AG04449 (cell line): ENCODE measurements around the gene THBS1.

Experiments
- CTCF ChIA-PET: fragments of 350-600 bp; formaldehyde crosslinking; extraction: SDS; loops from one replicate; lab custom pipeline; 2021; ENCODE audit warnings: antibody characterized with exemption; lab: Yijun Ruan, JAX
- POLR2A ChIA-PET: fragments of 400-600, 350-600 bp; formaldehyde crosslinking; extraction: SDS; loops from one replicate; lab custom pipeline; 2020; ENCODE audit warnings: antibody characterized with exemption, inconsistent platforms; lab: Yijun Ruan, JAX
- DNase-seq: peaks from one replicate; pipeline ENCODE4 v3.0.0-alpha.2; 2010; ENCODE audit warnings: low read depth, low spot score
- H3K4me3 ChIP-seq: 2 replicates; pipeline ENCODE4 v1.5.1; 2011; ENCODE audit warnings: low read depth, mild to moderate bottlenecking, control low read depth, low read length
- TF ChIP-seq, protein P1 (sequence below): IDR thresholded peaks from one replicate; pipeline ENCODE4 v1.5.1; 2011; ENCODE audit warnings: mild to moderate bottlenecking, moderate library complexity, low read length, control low read depth, inconsistent platforms; ENCODE audit not compliant: insufficient read depth; ENCODE audit errors: missing control alignments

Gene THBS1

DNA sequence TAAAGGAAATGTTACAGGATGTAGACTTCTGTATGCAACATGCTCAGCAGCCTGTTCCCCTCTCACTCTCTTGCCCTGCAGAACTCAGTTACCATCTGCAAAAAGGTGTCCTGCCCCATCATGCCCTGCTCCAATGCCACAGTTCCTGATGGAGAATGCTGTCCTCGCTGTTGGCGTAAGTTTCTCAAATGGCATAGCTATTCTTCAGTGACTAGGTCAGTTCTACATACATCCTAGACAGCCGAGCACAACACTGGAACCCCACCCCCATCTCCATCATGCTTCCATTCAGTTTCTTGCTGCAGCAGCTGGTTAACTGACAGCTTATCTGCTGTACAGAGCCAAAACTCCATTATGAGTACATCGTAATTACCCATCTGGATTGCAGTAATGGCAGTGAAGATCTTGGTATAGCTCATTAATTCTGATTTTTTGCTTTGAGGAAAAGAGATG lies 4.5 kb downstream of the THBS1 start:
- ChIA-PET POLR2A (interaction anchor here (0.6 to 3.7 kb wide), 18 partner anchors 13 to 705 kb away, joined by 3 to 25 read pairs (median 4); no protein-coding TSS in a partner anchor), CTCF (interaction anchor here (0.9 to 2.3 kb wide), 4 partner anchors 100 to 878 kb away, joined by 3 to 7 read pairs (median 4); no protein-coding TSS in a partner anchor)
- H3K4me3 ChIP-seq = peak overlapping the region; percentile 95
- DNase-seq = peak; percentile 28
- TF ChIP-seq, protein P1, sequence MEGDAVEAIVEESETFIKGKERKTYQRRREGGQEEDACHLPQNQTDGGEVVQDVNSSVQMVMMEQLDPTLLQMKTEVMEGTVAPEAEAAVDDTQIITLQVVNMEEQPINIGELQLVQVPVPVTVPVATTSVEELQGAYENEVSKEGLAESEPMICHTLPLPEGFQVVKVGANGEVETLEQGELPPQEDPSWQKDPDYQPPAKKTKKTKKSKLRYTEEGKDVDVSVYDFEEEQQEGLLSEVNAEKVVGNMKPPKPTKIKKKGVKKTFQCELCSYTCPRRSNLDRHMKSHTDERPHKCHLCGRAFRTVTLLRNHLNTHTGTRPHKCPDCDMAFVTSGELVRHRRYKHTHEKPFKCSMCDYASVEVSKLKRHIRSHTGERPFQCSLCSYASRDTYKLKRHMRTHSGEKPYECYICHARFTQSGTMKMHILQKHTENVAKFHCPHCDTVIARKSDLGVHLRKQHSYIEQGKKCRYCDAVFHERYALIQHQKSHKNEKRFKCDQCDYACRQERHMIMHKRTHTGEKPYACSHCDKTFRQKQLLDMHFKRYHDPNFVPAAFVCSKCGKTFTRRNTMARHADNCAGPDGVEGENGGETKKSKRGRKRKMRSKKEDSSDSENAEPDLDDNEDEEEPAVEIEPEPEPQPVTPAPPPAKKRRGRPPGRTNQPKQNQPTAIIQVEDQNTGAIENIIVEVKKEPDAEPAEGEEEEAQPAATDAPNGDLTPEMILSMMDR = no peak

DNA sequence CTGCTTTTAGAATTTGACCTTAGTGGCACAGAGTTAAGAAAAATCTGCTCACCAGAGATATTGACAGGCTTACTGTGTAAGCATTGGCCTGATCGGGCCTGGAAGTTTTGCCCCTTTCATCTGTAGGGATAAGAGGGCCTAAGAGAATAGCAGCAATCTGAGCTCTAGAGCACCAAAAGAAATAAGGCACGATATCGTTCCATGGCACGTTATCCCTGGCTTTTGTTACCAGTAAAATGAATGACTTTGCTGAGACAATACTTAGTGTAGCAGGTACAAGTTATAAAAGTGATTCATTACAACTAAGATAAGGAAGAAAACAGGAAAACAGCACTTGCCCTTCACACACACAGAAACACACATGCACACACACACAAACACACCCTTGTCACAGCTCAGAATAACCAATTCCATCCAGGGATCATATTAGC lies 5.0 kb downstream of the THBS1 start:
- CTCF ChIA-PET = interaction anchor here (0.9 to 2.3 kb wide), 4 partner anchors 100 to 878 kb away, joined by 3 to 7 read pairs (median 4); no protein-coding TSS in a partner anchor
- POLR2A ChIA-PET = interaction anchor here (0.6 to 3.7 kb wide), 22 partner anchors 9 to 705 kb away, joined by 3 to 25 read pairs (median 4); no protein-coding TSS in a partner anchor
- TF ChIP-seq, protein P1 = no peak
- DNase-seq = peak; percentile 19
- peak overlapping the region; percentile 95 for H3K4me3 ChIP-seq

DNA sequence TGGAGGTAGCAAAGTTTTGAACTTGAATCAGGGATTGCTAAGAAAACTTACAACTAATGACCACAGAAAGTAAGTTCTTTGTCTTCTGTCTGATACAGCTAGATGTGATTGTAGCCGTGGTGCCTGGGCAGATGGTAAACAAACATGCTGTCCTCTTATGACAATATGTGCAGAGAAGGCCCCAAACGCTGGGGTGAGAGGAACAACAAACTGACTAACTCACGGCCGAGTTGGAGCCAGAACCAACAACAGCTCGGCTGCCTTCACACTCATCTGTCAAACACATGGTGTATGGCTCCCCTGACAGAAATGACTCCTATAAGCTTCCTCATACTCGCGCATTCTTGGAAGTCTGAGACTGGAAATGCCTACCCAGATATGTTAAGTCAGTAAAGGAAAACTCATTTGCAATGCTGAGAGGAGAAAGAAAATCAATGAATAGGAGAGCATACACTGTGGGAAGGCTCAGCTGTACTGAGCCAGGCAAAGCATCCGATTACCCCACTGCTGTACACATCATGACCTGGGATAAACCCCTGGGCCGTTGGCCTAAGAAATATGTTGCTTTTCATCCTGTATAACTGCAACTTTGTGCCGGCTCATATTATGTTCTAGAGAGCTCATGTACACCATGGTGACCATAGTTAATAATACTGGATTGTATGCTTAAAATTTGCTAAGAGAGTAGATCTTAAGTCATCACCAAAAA lies 5.7 kb downstream of the THBS1 start:
- peak; percentile 63 for DNase-seq
- TF ChIP-seq, protein P1 = no peak
- CTCF ChIA-PET = interaction anchor here (0.5 to 2.3 kb wide), 5 partner anchors 99 to 879 kb away, joined by 3 to 7 read pairs (median 4); no protein-coding TSS in a partner anchor
- peak overlapping the region; percentile 95 for H3K4me3 ChIP-seq
- POLR2A ChIA-PET = interaction anchor here (0.7 to 3.7 kb wide), 27 partner anchors 8 to 872 kb away, joined by 3 to 25 read pairs (median 4); no protein-coding TSS in a partner anchor

GRCh38 chr15:39587096-39587721 lies 6.3 kb downstream of the THBS1 start:
- TF ChIP-seq, protein P1 = no peak
- POLR2A ChIA-PET = interaction anchor here (0.7 to 3.7 kb wide), 18 partner anchors 76 to 873 kb away, joined by 3 to 25 read pairs (median 3); no protein-coding TSS in a partner anchor
- CTCF ChIA-PET = interaction anchor here (0.5 to 2.3 kb wide), 3 partner anchors 99 to 219 kb away, joined by 3 to 7 read pairs (median 4); no protein-coding TSS in a partner anchor
- peak overlapping the region; percentile 95 for H3K4me3 ChIP-seq
- DNase-seq = peak; percentile 41

GRCh38 chr15:39587731-39588530 lies 7.1 kb downstream of the THBS1 start:
- peak overlapping the region; percentile 34 for H3K4me3 ChIP-seq
- ChIA-PET POLR2A (interaction anchor here (0.7 to 3.7 kb wide), 15 partner anchors 77 to 442 kb away, joined by 3 to 25 read pairs (median 3); no protein-coding TSS in a partner anchor), CTCF (interaction anchor here (0.9 kb wide), 1 partner anchor 98 kb away, joined by 4 read pairs; no protein-coding TSS in a partner anchor)
- DNase-seq = peak; percentile 28
- TF ChIP-seq, protein P1 = no peak
